ENCODE results near the gene TRAPPC14. TPM values are rescaled to one million over a fixed set of nuclear protein-coding genes. Genes with fewer than 3 reads are reported as not detected.

The TRAPPC14 gene
- total and polyA plus RNA-seq, 2 of the 8 experiments (the other 6 are each of a cell fraction or from before 2014, with no cell fraction given): 11.9 to 22.1 TPM

- WGBS, 2 experiments (ENCODE audit: extremely low coverage in 1 of 2, insufficient coverage in 1 of 2, insufficient read length in 1 of 2, insufficient replicate concordance in 2 of 2, low coverage in 1 of 2, low lambda C conversion rate in 2 of 2, missing lambda C conversion rate in 1 of 2): 88% methylated on average over 7 of the region's 7 CpGs; no CpG with 5 or more reads in 1 of the 2 experiments
- DNase-seq (ENCODE audit: low read depth in 1 of 2, low spot score in 2 of 2): no peak
- ChIA-PET POLR2A (ENCODE audit: partially characterized antibody) (interaction anchor here (0.8 to 20.0 kb wide), 4 partner anchors 9 to 27 kb away, joined by 3 to 722 read pairs (median 210); partner anchors contain the start of genes AP4M1, COPS6, MCM7 and ZNF3), CTCF (ENCODE audit: partially characterized antibody) (interaction anchor here (1.0 to 1.1 kb wide), 2 partner anchors 13 to 18 kb away, joined by 4 to 5 read pairs; no protein-coding TSS in a partner anchor)
- Histone ChIP-seq H4K5ac (ENCODE audit: insufficient read length, low read depth, low read length) (no peak overlapping the region), H3K18ac (ENCODE audit: extremely low read depth, low read length) (no peak overlapping the region), H4K8ac (ENCODE audit: extremely low read depth, insufficient read depth, low read length) (no peak overlapping the region), H4K20me1 (replicated peaks in 1 of 2; ENCODE audit: control insufficient read depth in 1 of 2, insufficient read depth in 2 of 2, low read length in 2 of 2) (peaks cover 0 to 1% of the 10 kb centered on the region in 2 experiments), H3K79me2 (ENCODE audit: control insufficient read depth in 1 of 2, insufficient read depth in 2 of 2, low read length in 2 of 2) (peaks cover 0 to 6% of the 10 kb centered on the region in 2 experiments; a peak in 1 of 4 replicates), H4K91ac (replicated peaks; ENCODE audit: insufficient read length, low read length) (no peak overlapping the region), H3K14ac (ENCODE audit: insufficient read length) (no peak overlapping the region), H2BK15ac (ENCODE audit: low read length) (no peak overlapping the region), H2BK12ac (ENCODE audit: low read depth, low read length) (no peak overlapping the region), H2BK120ac (replicated peaks; ENCODE audit: low read depth, low read length) (no peak overlapping the region), H3K4ac (replicated peaks; ENCODE audit: insufficient read length, low read depth, low read length) (no peak overlapping the region), H3K23me2 (ENCODE audit: low read depth, low read length) (peaks cover 4% of the 10 kb centered on the region), H3K56ac (replicated peaks; ENCODE audit: insufficient read length, low read depth, low read length) (no peak overlapping the region), H2BK5ac (ENCODE audit: low read depth, low read length) (no peak overlapping the region), H2AK5ac (ENCODE audit: low read depth, low read length) (no peak overlapping the region), H2BK20ac (ENCODE audit: low read length) (no peak overlapping the region), H3K9ac (replicated peaks in 1 of 4; ENCODE audit: extremely low read depth in 1 of 4, low read depth in 3 of 4, low read length in 3 of 4) (no peak overlapping the region), H3K27ac (ENCODE audit: low read depth, low read length) (no peak overlapping the region), H3K9me3 (ENCODE audit: insufficient read depth in 2 of 2, low read depth in 1 of 2, low read length in 1 of 2) (no peaks in the 10 kb centered on the region), H2AFZ (ENCODE audit: low read length) (no peak overlapping the region), H3K23ac (ENCODE audit: insufficient read length) (no peak overlapping the region), H3K4me2 (ENCODE audit: insufficient read depth in 1 of 2, low read depth in 2 of 2, low read length in 2 of 2) (no peak overlapping the region), H3K27me3 (replicated peaks in 1 of 4; ENCODE audit: control insufficient read depth in 3 of 4, extremely low read depth in 1 of 4, insufficient read depth in 3 of 4, low read length in 3 of 4) (no peaks in the 10 kb centered on the region), H3K4me1 (replicated peaks in 1 of 4; ENCODE audit: control insufficient read depth in 3 of 4, insufficient read depth in 4 of 4, low read length in 3 of 4) (no peaks in the 10 kb centered on the region; a peak in 2 of 7 replicates), H3K36me3 (ENCODE audit: control insufficient read depth in 2 of 4, insufficient read depth in 4 of 4, low read length in 3 of 4) (peaks cover 4 to 33% (median 14%) of the 10 kb centered on the region in 4 experiments), H3K79me1 (ENCODE audit: low read depth, low read length) (0 out of 2 replicates have a peak, but pooled peaks cover 2% of the 10 kb centered on the region), H3K4me3 (ENCODE audit: extremely low read depth in 1 of 4, insufficient read depth in 2 of 4, low read depth in 3 of 4, low read length in 4 of 4) (no peak overlapping the region)
- FAIRE-seq: no peak
- TF ChIP-seq CREB1 (IDR thresholded peaks at IDR 0.05) (no peak), JUND (IDR thresholded peaks at IDR 0.05; ENCODE audit: low read length) (no peak), HDAC6 (IDR thresholded peaks at IDR 0.05; ENCODE audit: low read depth, low read length) (no peak), POLR2AphosphoS5 (IDR thresholded peaks at IDR 0.05; ENCODE audit: low read depth, low read length) (no peak), CBX8 (IDR thresholded peaks at IDR 0.05; ENCODE audit: borderline replicate concordance, low read depth, low read length) (no peak), RNF2 (IDR thresholded peaks at IDR 0.05; ENCODE audit: borderline replicate concordance, low read depth, low read length, missing control alignments, poor library complexity, severe bottlenecking) (no peak), KDM4A (IDR thresholded peaks at IDR 0.05; ENCODE audit: low read depth, low read length, severe bottlenecking) (no peak), SIRT6 (IDR thresholded peaks at IDR 0.05; ENCODE audit: low read length) (no peak), ATF2 (IDR thresholded peaks at IDR 0.05; ENCODE audit: low read length) (no peak)
Observed at GRCh38 chr7:100115026-100115425, 43.5 kb downstream of the TRAPPC14 start.

Data from H1 (cell line).